Measurements from ENCODE around the gene SLC39A12.

DNA sequence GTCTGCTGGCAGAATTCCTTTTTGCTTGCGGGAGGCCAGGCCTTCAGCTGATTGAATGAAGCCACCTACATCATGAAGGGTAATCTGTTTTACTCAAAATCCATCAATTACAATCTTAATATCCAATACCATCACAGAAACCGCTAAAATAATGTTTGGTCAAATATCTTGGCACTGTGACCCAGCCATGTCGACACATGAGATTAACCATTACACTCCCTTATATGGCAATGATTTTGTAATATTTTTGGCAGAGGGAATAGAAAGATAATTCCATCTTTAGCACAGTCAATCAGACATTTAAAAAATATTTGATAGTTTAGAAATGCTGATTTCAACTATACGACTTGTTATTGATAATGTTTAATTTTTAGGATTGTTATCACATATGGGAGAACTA lies 36.5 kb upstream of the SLC39A12 start:
- TF ChIP-seq, protein P1, sequence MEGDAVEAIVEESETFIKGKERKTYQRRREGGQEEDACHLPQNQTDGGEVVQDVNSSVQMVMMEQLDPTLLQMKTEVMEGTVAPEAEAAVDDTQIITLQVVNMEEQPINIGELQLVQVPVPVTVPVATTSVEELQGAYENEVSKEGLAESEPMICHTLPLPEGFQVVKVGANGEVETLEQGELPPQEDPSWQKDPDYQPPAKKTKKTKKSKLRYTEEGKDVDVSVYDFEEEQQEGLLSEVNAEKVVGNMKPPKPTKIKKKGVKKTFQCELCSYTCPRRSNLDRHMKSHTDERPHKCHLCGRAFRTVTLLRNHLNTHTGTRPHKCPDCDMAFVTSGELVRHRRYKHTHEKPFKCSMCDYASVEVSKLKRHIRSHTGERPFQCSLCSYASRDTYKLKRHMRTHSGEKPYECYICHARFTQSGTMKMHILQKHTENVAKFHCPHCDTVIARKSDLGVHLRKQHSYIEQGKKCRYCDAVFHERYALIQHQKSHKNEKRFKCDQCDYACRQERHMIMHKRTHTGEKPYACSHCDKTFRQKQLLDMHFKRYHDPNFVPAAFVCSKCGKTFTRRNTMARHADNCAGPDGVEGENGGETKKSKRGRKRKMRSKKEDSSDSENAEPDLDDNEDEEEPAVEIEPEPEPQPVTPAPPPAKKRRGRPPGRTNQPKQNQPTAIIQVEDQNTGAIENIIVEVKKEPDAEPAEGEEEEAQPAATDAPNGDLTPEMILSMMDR (IDR thresholded peaks at IDR 0.05; ENCODE audit: poor library complexity, severe bottlenecking), result no peak
- TF ChIP-seq TAF1 (IDR thresholded peaks at IDR 0.05; ENCODE audit: low read depth), result no peak
- no peak for TF ChIP-seq POLR2AphosphoS5 (IDR thresholded peaks at IDR 0.05)
- no peak for TF ChIP-seq EP300 (conservative IDR thresholded peaks at IDR 0.05; ENCODE audit: poor library complexity, severe bottlenecking)
- TF ChIP-seq EZH2 (IDR thresholded peaks at IDR 0.05; ENCODE audit: borderline replicate concordance, insufficient read depth, low read length, poor library complexity, severe bottlenecking), result no peak
- TF ChIP-seq RAD21 (conservative IDR thresholded peaks at IDR 0.05), result no peak
- no peak for TF ChIP-seq MXI1 (conservative IDR thresholded peaks at IDR 0.05; ENCODE audit: poor library complexity, severe bottlenecking)

Data from neural cell (in vitro differentiated cells).